ENCODE measurements around the gene ADAMTS6.

- TF ChIP-seq CTCF (IDR thresholded peaks at IDR 0.05) (no peak), POLR2A (IDR thresholded peaks at IDR 0.05) (no peak)
These were observed 63.1 kb downstream of the ADAMTS6 start for GRCh38 chr5:65418661-65419060.

Data from esophagus squamous epithelium (tissue), 4 donors.